Diencephalon (tissue), 1 donor: Measurements from ENCODE around the gene RBX1. TPM values are rescaled to one million over a fixed set of nuclear protein-coding genes. Genes with fewer than 3 reads are reported as not detected.

Experiments
- small RNA-seq: library from RNA; depleted of rRNA; stranded (forward); fragments of <200 nt; gene quantifications from one replicate; pipeline ENCODE3, GENCODE V24; 2014
- total RNA-seq: library from RNA; depleted of rRNA; stranded (reverse); fragments of >200 nt; gene quantifications from one replicate; pipeline ENCODE4 v1.2.3, GENCODE V29; 2014

RBX1 gene
- total RNA-seq: 73.8 TPM

DNA sequence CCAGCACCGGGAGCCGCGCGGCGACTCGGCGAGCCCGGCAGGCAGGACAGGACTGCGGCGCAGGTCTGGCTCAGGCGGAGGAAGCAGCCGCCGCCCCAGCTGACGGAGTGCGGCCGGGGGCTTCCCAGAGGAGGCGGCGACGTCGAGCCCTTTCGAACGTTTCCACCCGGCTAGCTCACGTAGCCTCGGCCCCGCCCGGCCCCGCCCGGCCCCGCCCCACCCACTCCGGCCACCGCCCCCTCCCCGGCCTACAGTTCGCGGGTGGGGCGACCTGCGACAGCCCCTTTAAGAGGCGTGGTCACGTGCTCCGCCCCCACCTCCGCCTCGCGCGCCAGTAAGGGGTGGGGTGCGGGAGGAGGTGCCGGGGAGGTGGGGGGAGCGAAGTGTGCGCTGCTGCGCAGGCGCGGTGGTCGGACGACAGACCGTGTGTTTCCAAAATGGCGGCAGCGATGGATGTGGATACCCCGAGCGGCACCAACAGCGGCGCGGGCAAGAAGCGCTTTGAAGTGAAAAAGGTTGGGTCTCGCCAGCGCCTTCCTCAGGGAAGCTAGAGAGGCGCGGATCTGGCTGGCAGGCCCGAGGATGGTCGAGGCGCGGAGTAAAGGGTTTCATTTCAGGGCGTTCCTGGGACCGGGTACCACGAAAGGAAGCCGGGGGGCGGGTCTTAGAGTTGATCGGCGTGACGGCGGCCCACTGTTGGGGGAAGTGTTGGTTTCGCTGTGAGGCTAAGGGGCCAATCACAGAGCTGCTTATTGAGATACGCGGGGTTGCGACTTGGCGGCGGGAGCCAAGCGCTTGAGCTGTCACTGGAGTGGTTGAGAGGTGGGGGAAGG is at the start of gene RBX1:
RBX1 (plus strand) TSS at position 417 of the 833 bp plus-strand sequence; CDS start at position 438, 21 bp downstream.

Small RNA genes lying within 50 kb of the gene (small RNA-seq; reads per million reads assigned to genes)
- not detected for gene RF00017
- not detected for gene RNU6-379P

Other genes starting within 250 kb of the RBX1 start
- gene SLC25A17, start 132.0 kb upstream of the RBX1 start, total RNA-seq: 25.8 TPM
- gene ST13, start 94.7 kb upstream of the RBX1 start, total RNA-seq: 183 TPM
- gene XPNPEP3, start 94.2 kb upstream of the RBX1 start, total RNA-seq: 10.4 TPM
- gene DNAJB7, start 89.3 kb upstream of the RBX1 start, total RNA-seq: not detected
- gene EP300, start 141.2 kb downstream of the RBX1 start, total RNA-seq: 63.0 TPM